Peyer's patch (tissue), 4 donors: ENCODE data around the gene PRKRIP1.
"Not testable (repeated sequence)": the region's sequence is repeated elsewhere in the genome, so short reads cannot be mapped to it uniquely, and the experiment has no call there.

Experiments
- POLR2A ChIP-seq, 2 donors: fragments of 450-650 bp; IDR thresholded peaks; one replicate each; pipeline ENCODE4 v1.5.1; 2017; ENCODE audit warnings: antibody characterized with exemption in 2 of 2, mild to moderate bottlenecking in 2 of 2, moderate library complexity in 2 of 2
- TF ChIP-seq, protein P1 (sequence below), 6 experiments: fragments of 450-650 bp in 4 of 6; fragments of 200-600 bp in 2 of 6; sonication (generic) in 1 of 6; IDR thresholded peaks; one replicate each; pipeline ENCODE4 v1.5.1; 2017 to 2019; ENCODE audit warnings: antibody characterized with exemption in 6 of 6, mild to moderate bottlenecking in 3 of 6, moderate library complexity in 1 of 6

GRCh38 chr7:102370038-102370437 is 26.1 kb upstream of the PRKRIP1 start:
- TF ChIP-seq POLR2A (IDR thresholded peaks at IDR 0.05): not testable (repeated sequence)
- TF ChIP-seq, protein P1, sequence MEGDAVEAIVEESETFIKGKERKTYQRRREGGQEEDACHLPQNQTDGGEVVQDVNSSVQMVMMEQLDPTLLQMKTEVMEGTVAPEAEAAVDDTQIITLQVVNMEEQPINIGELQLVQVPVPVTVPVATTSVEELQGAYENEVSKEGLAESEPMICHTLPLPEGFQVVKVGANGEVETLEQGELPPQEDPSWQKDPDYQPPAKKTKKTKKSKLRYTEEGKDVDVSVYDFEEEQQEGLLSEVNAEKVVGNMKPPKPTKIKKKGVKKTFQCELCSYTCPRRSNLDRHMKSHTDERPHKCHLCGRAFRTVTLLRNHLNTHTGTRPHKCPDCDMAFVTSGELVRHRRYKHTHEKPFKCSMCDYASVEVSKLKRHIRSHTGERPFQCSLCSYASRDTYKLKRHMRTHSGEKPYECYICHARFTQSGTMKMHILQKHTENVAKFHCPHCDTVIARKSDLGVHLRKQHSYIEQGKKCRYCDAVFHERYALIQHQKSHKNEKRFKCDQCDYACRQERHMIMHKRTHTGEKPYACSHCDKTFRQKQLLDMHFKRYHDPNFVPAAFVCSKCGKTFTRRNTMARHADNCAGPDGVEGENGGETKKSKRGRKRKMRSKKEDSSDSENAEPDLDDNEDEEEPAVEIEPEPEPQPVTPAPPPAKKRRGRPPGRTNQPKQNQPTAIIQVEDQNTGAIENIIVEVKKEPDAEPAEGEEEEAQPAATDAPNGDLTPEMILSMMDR (IDR thresholded peaks at IDR 0.05): not testable (repeated sequence)
